Panc1 (cell line): ENCODE measurements around the gene DUSP16. TPM values are rescaled to one million over a fixed set of nuclear protein-coding genes. Genes with fewer than 3 reads are reported as not detected.
"Not testable (repeated sequence)": the region's sequence is repeated elsewhere in the genome, so short reads cannot be mapped to it uniquely, and the experiment has no call there.

Experiments
- ATAC-seq: fragments of 200-7000 bp; cut with Tn5 transposase; 2 replicates; pipeline ENCODE4 v1.9.1; 2020; ENCODE audit warnings: mild to moderate bottlenecking, moderate library complexity
- BruUV-seq: library from RNA; stranded (reverse); fragments of 400-500 nt; replicated peaks from 2 replicates; lab custom pipeline; 2021; lab: Mats Ljungman, UMichigan
- CTCF ChIA-PET: fragments of 300-600 bp; sonication (Branson Sonifier 250); formaldehyde crosslinking; loops from one replicate; lab custom pipeline; 2022; ENCODE audit warnings: antibody characterized with exemption; lab: Charles Lee
- POLR2A ChIA-PET: fragments of 300-600 bp; sonication (Branson Sonifier 250); formaldehyde crosslinking; loops from one replicate; lab custom pipeline; 2022; ENCODE audit warnings: antibody characterized with exemption; lab: Charles Lee
- DNase-seq: peaks from one replicate; pipeline ENCODE4 v3.0.0-alpha.2; 2010; ENCODE audit warnings: low read depth, low spot score
- H3K27ac ChIP-seq: 2 replicates; pipeline ENCODE4 v1.5.1; 2011; ENCODE audit warnings: mild to moderate bottlenecking, low read length, inconsistent platforms
- H3K27me3 ChIP-seq: fragments of 200-500 bp; sonication (Bioruptor generic); 2 replicates; pipeline ENCODE4 v1.6.0; 2014; ENCODE audit warnings: low read length, inconsistent platforms; ENCODE audit not compliant: control insufficient read depth, insufficient read depth
- H3K36me3 ChIP-seq: fragments of 200-500 bp; sonication (Bioruptor generic); 2 replicates; pipeline ENCODE4 v1.5.1; 2014; ENCODE audit warnings: inconsistent platforms, mild to moderate bottlenecking, low read length, moderate library complexity; ENCODE audit not compliant: control insufficient read depth, insufficient read depth
- H3K4me1 ChIP-seq: 2 replicates; pipeline ENCODE4 v1.5.1; 2011; ENCODE audit warnings: inconsistent platforms, mild to moderate bottlenecking, low read length, moderate library complexity; ENCODE audit not compliant: control insufficient read depth, insufficient read depth
- H3K4me3 ChIP-seq, 2 experiments: 2 replicates each; pipeline ENCODE4 v1.5.1; 2011 to 2012; ENCODE audit warnings: low read depth in 2 of 2, low read length in 2 of 2, mild to moderate bottlenecking in 2 of 2, inconsistent platforms in 1 of 2, moderate library complexity in 1 of 2
- H3K9me3 ChIP-seq: fragments of 200-500 bp; sonication (Bioruptor generic); 2 replicates; pipeline ENCODE4 v1.5.1; 2014; ENCODE audit warnings: low read depth, mild to moderate bottlenecking, inconsistent platforms, low read length, moderate library complexity; ENCODE audit not compliant: control insufficient read depth, insufficient read depth
- POLR2AphosphoS5 ChIP-seq: IDR thresholded peaks from 2 replicates; pipeline ENCODE4 v1.6.1; 2012; ENCODE audit warnings: mild to moderate bottlenecking, low read depth, low read length, moderate library complexity
- SIN3A ChIP-seq: IDR thresholded peaks from 2 replicates; pipeline ENCODE4 v1.6.1; 2012; ENCODE audit warnings: low read depth, mild to moderate bottlenecking, low read length, moderate library complexity, borderline replicate concordance; ENCODE audit not compliant: insufficient read depth
- TCF7L2 ChIP-seq: IDR thresholded peaks from 2 replicates; pipeline ENCODE4 v1.6.1; 2011; ENCODE audit warnings: mild to moderate bottlenecking, low read depth, low read length, inconsistent platforms
- in situ Hi-C: cut with HindIII; loops from 2 replicates; pipeline ENCODE4 v1.10.0; 2016; ENCODE audit warnings: low sequenced_read_pairs, low pct_unique_long_range_greater_than_20kb
- intact Hi-C: fragments of 100-400 bp; cut with micrococcal nuclease; formaldehyde crosslinking; loops from one replicate; pipeline ENCODE4 v1.10.0; 2022; ENCODE audit not compliant: unreplicated experiment
- total RNA-seq: library from RNA; stranded (reverse); gene quantifications from one replicate; pipeline ENCODE4 v1.2.1, GENCODE V29; 2021; ENCODE audit not compliant: unreplicated experiment
- TF ChIP-seq, protein P1 (sequence below), 2 experiments: IDR thresholded peaks; 2 replicates each; pipeline ENCODE4 v1.6.1; 2011 to 2012; ENCODE audit warnings: low read depth in 2 of 2, control low read depth in 1 of 2, low read length in 1 of 2, mild to moderate bottlenecking in 1 of 2, moderate library complexity in 1 of 2; ENCODE audit not compliant: insufficient read depth in 1 of 2
- TF ChIP-seq, protein P2 (sequence below): fragments of 450-650 bp; IDR thresholded peaks from 2 replicates; pipeline ENCODE4 v1.5.1; 2017; ENCODE audit warnings: mild to moderate bottlenecking

DUSP16 gene
- total RNA-seq, 1 experiment from 2014 or later, result 12.9 TPM

DNA sequence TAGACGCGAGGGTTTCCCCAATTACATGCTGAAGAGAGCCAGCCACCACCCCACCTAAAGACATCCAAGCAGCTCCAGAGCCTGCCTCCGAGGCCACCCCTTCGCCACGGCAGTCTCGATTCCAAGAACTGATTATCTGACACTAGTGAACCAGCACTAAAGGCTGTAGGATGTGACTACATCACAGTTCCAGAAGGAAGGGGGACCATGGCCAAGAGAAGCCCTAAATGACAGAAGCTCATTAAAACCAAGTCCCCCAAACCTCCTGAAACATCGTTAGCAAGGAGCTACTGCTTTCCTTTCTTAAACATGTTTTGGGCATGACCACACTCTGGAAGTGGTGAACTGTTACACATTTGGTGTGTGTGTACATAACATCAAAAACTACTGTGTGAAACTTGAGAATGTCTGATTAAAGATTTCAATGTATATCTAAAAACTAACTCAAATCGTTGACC, 88.2 kb downstream of the DUSP16 start:
- in situ Hi-C loops (no loop called here), intact Hi-C loops (no loop called here)
- H3K4me3 ChIP-seq, result no peak overlapping the region
- POLR2A ChIA-PET, result no interaction called here
- ATAC-seq, result no peak
- TF ChIP-seq, protein P1, sequence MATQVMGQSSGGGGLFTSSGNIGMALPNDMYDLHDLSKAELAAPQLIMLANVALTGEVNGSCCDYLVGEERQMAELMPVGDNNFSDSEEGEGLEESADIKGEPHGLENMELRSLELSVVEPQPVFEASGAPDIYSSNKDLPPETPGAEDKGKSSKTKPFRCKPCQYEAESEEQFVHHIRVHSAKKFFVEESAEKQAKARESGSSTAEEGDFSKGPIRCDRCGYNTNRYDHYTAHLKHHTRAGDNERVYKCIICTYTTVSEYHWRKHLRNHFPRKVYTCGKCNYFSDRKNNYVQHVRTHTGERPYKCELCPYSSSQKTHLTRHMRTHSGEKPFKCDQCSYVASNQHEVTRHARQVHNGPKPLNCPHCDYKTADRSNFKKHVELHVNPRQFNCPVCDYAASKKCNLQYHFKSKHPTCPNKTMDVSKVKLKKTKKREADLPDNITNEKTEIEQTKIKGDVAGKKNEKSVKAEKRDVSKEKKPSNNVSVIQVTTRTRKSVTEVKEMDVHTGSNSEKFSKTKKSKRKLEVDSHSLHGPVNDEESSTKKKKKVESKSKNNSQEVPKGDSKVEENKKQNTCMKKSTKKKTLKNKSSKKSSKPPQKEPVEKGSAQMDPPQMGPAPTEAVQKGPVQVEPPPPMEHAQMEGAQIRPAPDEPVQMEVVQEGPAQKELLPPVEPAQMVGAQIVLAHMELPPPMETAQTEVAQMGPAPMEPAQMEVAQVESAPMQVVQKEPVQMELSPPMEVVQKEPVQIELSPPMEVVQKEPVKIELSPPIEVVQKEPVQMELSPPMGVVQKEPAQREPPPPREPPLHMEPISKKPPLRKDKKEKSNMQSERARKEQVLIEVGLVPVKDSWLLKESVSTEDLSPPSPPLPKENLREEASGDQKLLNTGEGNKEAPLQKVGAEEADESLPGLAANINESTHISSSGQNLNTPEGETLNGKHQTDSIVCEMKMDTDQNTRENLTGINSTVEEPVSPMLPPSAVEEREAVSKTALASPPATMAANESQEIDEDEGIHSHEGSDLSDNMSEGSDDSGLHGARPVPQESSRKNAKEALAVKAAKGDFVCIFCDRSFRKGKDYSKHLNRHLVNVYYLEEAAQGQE (IDR thresholded peaks at IDR 0.05; ENCODE audit: insufficient read depth in 1 of 2, low read depth in 2 of 2, low read length in 1 of 2), result no peak
- TF ChIP-seq SIN3A (no peak), TCF7L2 (no peak), POLR2AphosphoS5 (no peak)
- TF ChIP-seq, protein P2, sequence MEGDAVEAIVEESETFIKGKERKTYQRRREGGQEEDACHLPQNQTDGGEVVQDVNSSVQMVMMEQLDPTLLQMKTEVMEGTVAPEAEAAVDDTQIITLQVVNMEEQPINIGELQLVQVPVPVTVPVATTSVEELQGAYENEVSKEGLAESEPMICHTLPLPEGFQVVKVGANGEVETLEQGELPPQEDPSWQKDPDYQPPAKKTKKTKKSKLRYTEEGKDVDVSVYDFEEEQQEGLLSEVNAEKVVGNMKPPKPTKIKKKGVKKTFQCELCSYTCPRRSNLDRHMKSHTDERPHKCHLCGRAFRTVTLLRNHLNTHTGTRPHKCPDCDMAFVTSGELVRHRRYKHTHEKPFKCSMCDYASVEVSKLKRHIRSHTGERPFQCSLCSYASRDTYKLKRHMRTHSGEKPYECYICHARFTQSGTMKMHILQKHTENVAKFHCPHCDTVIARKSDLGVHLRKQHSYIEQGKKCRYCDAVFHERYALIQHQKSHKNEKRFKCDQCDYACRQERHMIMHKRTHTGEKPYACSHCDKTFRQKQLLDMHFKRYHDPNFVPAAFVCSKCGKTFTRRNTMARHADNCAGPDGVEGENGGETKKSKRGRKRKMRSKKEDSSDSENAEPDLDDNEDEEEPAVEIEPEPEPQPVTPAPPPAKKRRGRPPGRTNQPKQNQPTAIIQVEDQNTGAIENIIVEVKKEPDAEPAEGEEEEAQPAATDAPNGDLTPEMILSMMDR, result no peak
- DNase-seq, result no peak
- H3K9me3 ChIP-seq, result no peaks in the 10 kb centered on the region
- H3K36me3 ChIP-seq, result peaks cover 2% of the 10 kb centered on the region; the same call in 1 of the 2 replicates
- H3K27ac ChIP-seq, result no peak overlapping the region
- no peaks in the 10 kb centered on the region for H3K4me1 ChIP-seq
- BruUV-seq, result no TSS peak
- CTCF ChIA-PET, result no interaction called here
- no peaks in the 10 kb centered on the region for H3K27me3 ChIP-seq

DNA sequence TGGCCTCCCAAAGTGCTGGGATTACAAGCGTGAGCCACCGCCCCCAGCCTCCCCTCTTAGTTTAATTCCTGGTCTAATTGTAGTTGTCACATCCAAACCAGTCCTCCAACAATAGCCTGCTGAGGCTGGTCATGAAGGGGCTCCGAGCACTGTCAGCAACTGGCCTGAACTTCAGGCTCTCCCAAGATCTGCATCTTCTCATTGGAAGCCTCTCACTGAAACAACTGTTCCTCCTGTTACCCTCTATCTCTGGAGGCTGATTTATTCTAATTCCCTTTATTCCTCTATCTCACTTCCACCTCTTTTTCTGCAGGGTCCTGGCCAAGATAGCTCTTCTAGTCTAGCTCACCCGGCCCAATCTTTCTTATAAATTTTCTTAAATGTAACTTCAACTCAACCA, 89.4 kb downstream of the DUSP16 start:
- H3K27ac ChIP-seq, result no peak overlapping the region
- no peak overlapping the region for H3K4me3 ChIP-seq
- ATAC-seq (no peak), DNase-seq (no peak)
- in situ Hi-C loops (no loop called here), intact Hi-C loops (no loop called here)
- BruUV-seq, result no TSS peak
- CTCF ChIA-PET, result no interaction called here
- no peaks in the 10 kb centered on the region for H3K9me3 ChIP-seq
- POLR2A ChIA-PET, result no interaction called here
- no peaks in the 10 kb centered on the region for H3K27me3 ChIP-seq
- H3K4me1 ChIP-seq, result no peaks in the 10 kb centered on the region
- peaks cover 2% of the 10 kb centered on the region; the same call in 1 of the 2 replicates for H3K36me3 ChIP-seq
- no peak for TF ChIP-seq POLR2AphosphoS5
- TF ChIP-seq TCF7L2, result no peak
- TF ChIP-seq SIN3A, result no peak
- TF ChIP-seq, protein P1 (IDR thresholded peaks at IDR 0.05; ENCODE audit: insufficient read depth in 1 of 2, low read depth in 2 of 2, low read length in 1 of 2), result no peak
- TF ChIP-seq, protein P2, result no peak

DNA sequence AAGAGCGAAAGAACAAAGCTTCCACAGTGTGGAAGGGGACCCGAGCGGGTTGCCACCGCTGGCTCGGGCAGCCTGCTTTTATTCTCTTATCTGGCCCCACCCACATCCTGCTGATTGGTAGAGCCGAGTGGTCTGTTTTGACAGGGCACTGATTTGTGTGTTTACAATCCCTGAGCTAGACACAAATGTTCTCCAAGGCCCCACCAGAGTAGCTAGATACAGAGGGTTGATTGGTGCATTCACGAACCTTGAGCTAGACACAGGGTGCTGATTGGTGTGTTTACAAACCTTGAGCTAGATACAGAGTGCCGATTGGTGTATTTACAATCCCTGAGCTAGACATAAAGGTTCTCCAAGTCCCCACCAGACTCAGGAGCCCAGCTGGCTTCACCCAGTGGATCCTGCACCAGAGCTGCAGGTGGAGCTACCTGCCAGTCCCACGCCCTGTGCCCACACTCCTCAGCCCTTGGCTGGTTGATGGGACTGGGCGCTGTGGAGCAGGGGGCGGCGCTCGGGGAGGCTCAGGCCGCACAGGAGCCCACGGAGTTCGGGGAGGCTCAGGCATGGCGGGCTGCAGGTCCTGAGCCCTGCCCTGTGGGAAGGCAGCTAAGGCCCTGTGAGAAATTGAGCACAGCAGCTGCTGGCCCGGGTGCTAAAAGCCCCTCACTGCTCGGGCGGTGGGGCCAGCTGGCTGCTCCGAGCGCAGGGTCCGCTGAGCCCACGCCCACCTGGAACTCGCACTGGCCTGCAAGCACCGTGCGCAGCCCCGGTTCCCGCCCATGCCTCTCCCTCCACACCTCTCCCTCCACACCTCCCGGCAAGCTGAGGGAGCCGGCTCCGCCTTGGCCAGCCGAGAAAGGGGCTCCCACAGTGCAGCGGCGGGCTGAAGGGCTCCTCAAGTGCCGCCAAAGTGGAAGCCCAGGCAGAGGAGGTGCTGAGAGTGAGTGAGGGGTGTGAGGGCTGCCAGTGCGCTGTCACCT, 90.4 kb downstream of the DUSP16 start:
- H3K27me3 ChIP-seq, BruUV-seq, H3K4me1 ChIP-seq, DNase-seq, ATAC-seq, POLR2A ChIA-PET, H3K27ac ChIP-seq, intact Hi-C loops, H3K4me3 ChIP-seq, CTCF ChIA-PET, H3K36me3 ChIP-seq, in situ Hi-C loops, H3K9me3 ChIP-seq: not testable (repeated sequence)
